ENCODE measurements around the gene LINC01488.

The LINC01488 gene

GRCh38 chr11:69513196-69513595, 31.7 kb downstream of the LINC01488 start:
- no peak for DNase-seq

GRCh38 chr11:69513663-69514224, 32.3 kb downstream of the LINC01488 start:
- DNase-seq = no peak

- DNase-seq = no peak
Measured at GRCh38 chr11:69514771-69515170, 33.3 kb downstream of the LINC01488 start.

- no peak for DNase-seq
Measured at GRCh38 chr11:69515271-69516245, 34.1 kb downstream of the LINC01488 start.

- DNase-seq = no peak
Measured at GRCh38 chr11:69516526-69516925, 35.1 kb downstream of the LINC01488 start.

GRCh38 chr11:69518081-69518950, 36.9 kb downstream of the LINC01488 start:
- no peak for DNase-seq

GRCh38 chr11:69520186-69520916, 38.9 kb downstream of the LINC01488 start:
- no peak for DNase-seq

- DNase-seq = no peak
Measured at GRCh38 chr11:69521457-69521856, 40.0 kb downstream of the LINC01488 start.

- DNase-seq = no peak
Measured at GRCh38 chr11:69523453-69523852, 42.0 kb downstream of the LINC01488 start.

- DNase-seq = no peak
Measured at GRCh38 chr11:69524291-69524882, 42.9 kb downstream of the LINC01488 start.

GRCh38 chr11:69524991-69525411, 43.5 kb downstream of the LINC01488 start:
- DNase-seq = no peak

- DNase-seq = no peak
Measured at GRCh38 chr11:69525516-69526452, 44.3 kb downstream of the LINC01488 start.

- no peak for DNase-seq
Measured at GRCh38 chr11:69526453-69526810, 45.0 kb downstream of the LINC01488 start.

GRCh38 chr11:69529001-69529400, 47.5 kb downstream of the LINC01488 start:
- DNase-seq = no peak

GRCh38 chr11:69530278-69531070, 49.0 kb downstream of the LINC01488 start:
- no peak for DNase-seq

GRCh38 chr11:69531071-69531716, 49.7 kb downstream of the LINC01488 start:
- no peak for DNase-seq

GRCh38 chr11:69531717-69532088, 50.2 kb downstream of the LINC01488 start:
- no peak for DNase-seq

GRCh38 chr11:69533296-69534165, 52.1 kb downstream of the LINC01488 start:
- DNase-seq = no peak

GRCh38 chr11:69534166-69534530, 52.7 kb downstream of the LINC01488 start:
- DNase-seq = no peak

All from SHP77 (cell line).